ENCODE measurements around the gene SLC5A10.

DNA sequence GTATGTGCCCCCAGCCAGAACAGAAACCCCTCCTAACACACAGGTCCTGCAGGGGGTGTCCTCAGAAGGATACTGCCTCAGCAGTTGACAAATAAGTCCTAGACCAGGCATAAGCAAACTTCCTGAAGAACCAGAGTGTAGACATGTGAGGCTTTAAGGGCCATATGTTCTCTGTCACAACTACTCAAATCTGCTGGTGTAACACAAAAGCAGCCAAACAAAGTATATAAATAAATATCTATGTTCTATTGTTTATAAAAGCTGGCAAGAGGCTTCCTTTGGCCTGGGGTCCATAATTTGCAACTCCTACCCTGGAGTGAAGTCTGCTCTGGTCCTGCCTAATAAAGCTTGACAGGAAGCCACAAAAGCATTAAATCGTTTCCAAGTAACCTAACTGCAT, 42.7 kb downstream of the SLC5A10 start:
- TF ChIP-seq GATA2 (IDR thresholded peaks at IDR 0.05; ENCODE audit: low read depth, low read length): no peak
- TF ChIP-seq GATA3 (IDR thresholded peaks at IDR 0.05; ENCODE audit: low read depth, low read length): no peak
